Astrocyte (in vitro differentiated cells and primary cell): ENCODE results near the gene IFT43. TPM values are rescaled to one million over a fixed set of nuclear protein-coding genes. Genes with fewer than 3 reads are reported as not detected.

Experiments used
- DNase-seq: peaks from one replicate; pipeline ENCODE4 v3.0.0-alpha.2; 2010; ENCODE audit warnings: low read depth
- FAIRE-seq: peaks from 2 replicates; lab custom pipeline; 2011; peaks lifted over from hg19 to GRCh38; lab: Jason Lieb, UNC
- H2AFZ ChIP-seq: 2 replicates; pipeline ENCODE4 v1.6.0; 2012; ENCODE audit warnings: low read depth, low read length, inconsistent platforms
- H3K27ac ChIP-seq: 2 replicates; pipeline ENCODE4 v1.5.1; 2011; ENCODE audit warnings: low read depth, low read length, inconsistent platforms
- H3K27me3 ChIP-seq: 2 replicates; pipeline ENCODE4 v1.6.0; 2011; ENCODE audit warnings: low read length, inconsistent platforms; ENCODE audit not compliant: insufficient read depth
- H3K36me3 ChIP-seq: 2 replicates; pipeline ENCODE4 v1.5.1; 2011; ENCODE audit warnings: low read length, inconsistent platforms; ENCODE audit not compliant: insufficient read depth
- H3K4me1 ChIP-seq: 2 replicates; pipeline ENCODE4 v1.5.1; 2011; ENCODE audit warnings: low read length, inconsistent platforms; ENCODE audit not compliant: insufficient read depth
- H3K4me2 ChIP-seq: 2 replicates; pipeline ENCODE4 v1.6.0; 2012; ENCODE audit warnings: low read length, inconsistent platforms
- H3K4me3 ChIP-seq: 2 replicates; pipeline ENCODE4 v1.5.1; 2011; ENCODE audit warnings: low read depth, mild to moderate bottlenecking, low read length, inconsistent platforms; ENCODE audit not compliant: insufficient read depth
- H3K79me2 ChIP-seq: 2 replicates; pipeline ENCODE4 v1.6.0; 2012; ENCODE audit warnings: mild to moderate bottlenecking, low read length, inconsistent platforms; ENCODE audit not compliant: insufficient read depth
- H3K9ac ChIP-seq: 2 replicates; pipeline ENCODE4 v1.6.0; 2012; ENCODE audit warnings: mild to moderate bottlenecking, low read length, inconsistent platforms
- H3K9me3 ChIP-seq: 2 replicates; pipeline ENCODE4 v1.5.1; 2012; ENCODE audit warnings: low read depth, mild to moderate bottlenecking, low read length, inconsistent platforms; ENCODE audit not compliant: insufficient read depth
- H4K20me1 ChIP-seq: 2 replicates; pipeline ENCODE4 v1.6.0; 2012; ENCODE audit warnings: low read length, inconsistent platforms; ENCODE audit not compliant: insufficient read depth
- H3K27ac Mint-ChIP-seq: one replicate; pipeline ENCODE4 v1.8.0; 2021; ENCODE audit warnings: mild to moderate bottlenecking, mixed read lengths; ENCODE audit not compliant: unreplicated experiment
- H3K27me3 Mint-ChIP-seq: one replicate; pipeline ENCODE4 v1.8.0; 2021; ENCODE audit warnings: low read depth, mixed read lengths; ENCODE audit not compliant: unreplicated experiment
- H3K36me3 Mint-ChIP-seq: one replicate; pipeline ENCODE4 v1.8.0; 2021; ENCODE audit warnings: low read depth, mixed read lengths; ENCODE audit not compliant: unreplicated experiment
- H3K4me1 Mint-ChIP-seq: one replicate; pipeline ENCODE4 v1.8.0; 2021; ENCODE audit warnings: low read depth, mixed read lengths; ENCODE audit not compliant: unreplicated experiment
- H3K4me3 Mint-ChIP-seq: one replicate; pipeline ENCODE4 v1.8.0; 2021; ENCODE audit warnings: mild to moderate bottlenecking, moderate library complexity, mixed read lengths; ENCODE audit not compliant: unreplicated experiment
- H3K9me3 Mint-ChIP-seq: one replicate; pipeline ENCODE4 v1.8.0; 2021; ENCODE audit warnings: mild to moderate bottlenecking, mixed read lengths; ENCODE audit not compliant: unreplicated experiment
- EZH2 ChIP-seq: IDR thresholded peaks from 2 replicates; pipeline ENCODE4 v1.6.1; 2012; ENCODE audit warnings: mild to moderate bottlenecking, low read length, inconsistent platforms; ENCODE audit not compliant: insufficient read depth
- total RNA-seq: library from RNA; stranded (reverse); gene quantifications from 2 replicates; pipeline ENCODE4 v1.2.1, GENCODE V29; 2021
- TF ChIP-seq, protein P1 (sequence below): IDR thresholded peaks from 2 replicates; pipeline ENCODE4 v1.5.1; 2011; ENCODE audit warnings: low read depth, mild to moderate bottlenecking, inconsistent platforms, low read length, moderate library complexity; ENCODE audit not compliant: insufficient read depth

The IFT43 gene
- total RNA-seq, 1 donor from 2014 or later, result 29.4 TPM

DNA sequence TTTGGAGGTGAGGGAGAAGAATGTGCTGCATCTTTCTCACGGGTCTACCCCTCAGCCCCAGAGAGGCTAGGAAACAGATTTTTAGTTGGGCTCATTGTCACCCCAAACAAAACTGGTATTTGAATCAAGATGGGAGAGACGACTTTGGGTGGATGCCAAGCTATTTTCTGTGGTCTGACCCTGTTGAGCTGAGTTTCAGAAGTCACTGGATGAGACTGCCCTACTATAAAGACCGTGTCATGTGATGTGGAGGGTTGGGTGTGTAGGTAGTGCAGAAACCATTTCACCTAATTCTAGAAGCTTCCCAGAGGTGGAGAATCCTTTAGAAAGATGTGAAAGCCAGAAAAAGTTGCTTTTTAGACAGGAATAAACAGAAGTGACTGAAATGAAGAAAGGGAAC lies 60.2 kb downstream of the IFT43 start:
- no peaks in the 10 kb centered on the region for H3K27me3 ChIP-seq
- peaks cover 11% of the 10 kb centered on the region for H3K36me3 Mint-ChIP-seq
- no peak overlapping the region for H3K9ac ChIP-seq
- no peak for FAIRE-seq
- no peak overlapping the region for H3K4me3 Mint-ChIP-seq
- no peak overlapping the region for H3K27ac Mint-ChIP-seq
- no peaks in the 10 kb centered on the region for H3K36me3 ChIP-seq
- no peaks in the 10 kb centered on the region for H3K79me2 ChIP-seq
- H4K20me1 ChIP-seq, result peaks cover 19% of the 10 kb centered on the region
- no peak overlapping the region for H3K27ac ChIP-seq
- H3K4me1 ChIP-seq, result no peaks in the 10 kb centered on the region
- H2AFZ ChIP-seq, result no peak overlapping the region
- no peaks in the 10 kb centered on the region for H3K9me3 ChIP-seq
- no peaks in the 10 kb centered on the region for H3K4me1 Mint-ChIP-seq
- H3K9me3 Mint-ChIP-seq, result no peaks in the 10 kb centered on the region
- H3K4me2 ChIP-seq, result no peak overlapping the region
- no peak for DNase-seq
- TF ChIP-seq, protein P1, sequence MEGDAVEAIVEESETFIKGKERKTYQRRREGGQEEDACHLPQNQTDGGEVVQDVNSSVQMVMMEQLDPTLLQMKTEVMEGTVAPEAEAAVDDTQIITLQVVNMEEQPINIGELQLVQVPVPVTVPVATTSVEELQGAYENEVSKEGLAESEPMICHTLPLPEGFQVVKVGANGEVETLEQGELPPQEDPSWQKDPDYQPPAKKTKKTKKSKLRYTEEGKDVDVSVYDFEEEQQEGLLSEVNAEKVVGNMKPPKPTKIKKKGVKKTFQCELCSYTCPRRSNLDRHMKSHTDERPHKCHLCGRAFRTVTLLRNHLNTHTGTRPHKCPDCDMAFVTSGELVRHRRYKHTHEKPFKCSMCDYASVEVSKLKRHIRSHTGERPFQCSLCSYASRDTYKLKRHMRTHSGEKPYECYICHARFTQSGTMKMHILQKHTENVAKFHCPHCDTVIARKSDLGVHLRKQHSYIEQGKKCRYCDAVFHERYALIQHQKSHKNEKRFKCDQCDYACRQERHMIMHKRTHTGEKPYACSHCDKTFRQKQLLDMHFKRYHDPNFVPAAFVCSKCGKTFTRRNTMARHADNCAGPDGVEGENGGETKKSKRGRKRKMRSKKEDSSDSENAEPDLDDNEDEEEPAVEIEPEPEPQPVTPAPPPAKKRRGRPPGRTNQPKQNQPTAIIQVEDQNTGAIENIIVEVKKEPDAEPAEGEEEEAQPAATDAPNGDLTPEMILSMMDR, result no peak
- no peak for TF ChIP-seq EZH2
- H3K27me3 Mint-ChIP-seq, result no peaks in the 10 kb centered on the region
- H3K4me3 ChIP-seq, result no peak overlapping the region

DNA sequence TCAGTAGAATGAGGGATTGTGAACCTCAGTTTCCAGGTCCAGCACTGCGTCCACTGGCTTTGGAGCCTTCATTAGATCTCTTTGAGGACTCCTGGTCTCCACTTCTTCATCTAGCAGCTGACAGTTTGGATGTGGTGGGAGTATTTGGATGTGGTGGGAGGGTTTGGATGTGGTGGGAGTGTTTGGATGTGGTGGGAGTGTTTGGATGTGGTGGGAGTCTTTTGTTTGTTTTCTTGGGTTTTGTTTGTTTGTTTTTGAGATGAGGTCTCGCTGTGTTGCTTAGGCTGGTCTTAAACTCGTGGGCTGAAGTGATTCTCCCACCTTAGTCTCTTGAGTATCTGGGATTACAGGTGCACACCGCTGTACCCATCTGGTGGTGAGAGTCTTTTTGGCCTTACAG lies 64.7 kb downstream of the IFT43 start:
- DNase-seq (no peak), FAIRE-seq (no peak)
- TF ChIP-seq EZH2, result no peak
- TF ChIP-seq, protein P1, result no peak
- Histone ChIP-seq H3K4me3 (no peak overlapping the region), H4K20me1 (peaks cover 48% of the 10 kb centered on the region), H3K79me2 (no peaks in the 10 kb centered on the region), H3K9me3 (no peaks in the 10 kb centered on the region), H3K27ac (no peak overlapping the region), H3K4me1 (no peaks in the 10 kb centered on the region), H3K27me3 (no peaks in the 10 kb centered on the region), H3K9ac (no peak overlapping the region), H3K4me2 (no peak overlapping the region), H3K36me3 (no peaks in the 10 kb centered on the region), H2AFZ (no peak overlapping the region)
- H3K4me3 Mint-ChIP-seq, result no peak overlapping the region
- H3K27ac Mint-ChIP-seq, result no peak overlapping the region
- peaks cover 8% of the 10 kb centered on the region for H3K36me3 Mint-ChIP-seq
- H3K9me3 Mint-ChIP-seq, result no peaks in the 10 kb centered on the region
- H3K4me1 Mint-ChIP-seq, result no peaks in the 10 kb centered on the region
- H3K27me3 Mint-ChIP-seq, result no peaks in the 10 kb centered on the region

DNA sequence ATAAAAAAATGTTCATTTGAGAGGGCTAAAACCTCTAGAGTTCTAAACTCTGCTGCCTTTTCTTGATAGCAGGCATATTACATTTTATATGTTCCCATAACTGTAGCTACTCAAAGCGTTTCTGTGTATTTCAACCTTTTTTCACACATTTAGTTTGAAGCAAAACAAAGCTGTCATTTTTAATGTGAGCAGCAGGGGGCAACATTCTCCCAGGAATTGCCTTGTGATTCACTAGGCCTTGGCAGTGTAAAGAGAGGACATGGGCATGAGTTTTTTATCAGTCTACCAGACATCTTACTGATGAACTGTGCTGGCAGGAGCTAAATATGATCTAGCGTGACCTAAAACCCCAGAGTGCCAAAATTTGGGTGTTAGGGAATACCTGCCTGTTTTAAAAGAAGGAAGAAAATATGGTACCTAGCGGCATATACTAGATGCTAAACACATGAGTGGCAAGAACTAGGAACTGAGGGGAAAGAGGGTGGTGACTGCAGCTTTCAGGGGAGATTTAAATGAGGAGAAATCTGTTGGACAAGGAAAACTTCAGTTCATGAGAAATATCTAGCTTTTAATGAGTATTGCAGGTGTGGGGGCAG lies 65.3 kb downstream of the IFT43 start:
- TF ChIP-seq, protein P1, result peak; percentile 94
- no peak for TF ChIP-seq EZH2
- Histone ChIP-seq H3K36me3 (no peaks in the 10 kb centered on the region), H2AFZ (no peak overlapping the region), H3K9ac (no peak overlapping the region), H3K79me2 (no peaks in the 10 kb centered on the region), H3K4me3 (no peak overlapping the region), H3K27ac (no peak overlapping the region), H4K20me1 (peaks cover 48% of the 10 kb centered on the region), H3K27me3 (no peaks in the 10 kb centered on the region), H3K4me2 (no peak overlapping the region), H3K4me1 (no peaks in the 10 kb centered on the region), H3K9me3 (no peaks in the 10 kb centered on the region)
- Mint-ChIP-seq H3K27me3 (no peaks in the 10 kb centered on the region), H3K4me3 (no peak overlapping the region), H3K36me3 (peaks cover 5% of the 10 kb centered on the region), H3K4me1 (no peaks in the 10 kb centered on the region), H3K27ac (no peak overlapping the region), H3K9me3 (no peaks in the 10 kb centered on the region)
- DNase-seq (peak; percentile 18), FAIRE-seq (peak; percentile 62)
